ENCODE data around the gene HMGN3.

HMGN3 gene

DNA sequence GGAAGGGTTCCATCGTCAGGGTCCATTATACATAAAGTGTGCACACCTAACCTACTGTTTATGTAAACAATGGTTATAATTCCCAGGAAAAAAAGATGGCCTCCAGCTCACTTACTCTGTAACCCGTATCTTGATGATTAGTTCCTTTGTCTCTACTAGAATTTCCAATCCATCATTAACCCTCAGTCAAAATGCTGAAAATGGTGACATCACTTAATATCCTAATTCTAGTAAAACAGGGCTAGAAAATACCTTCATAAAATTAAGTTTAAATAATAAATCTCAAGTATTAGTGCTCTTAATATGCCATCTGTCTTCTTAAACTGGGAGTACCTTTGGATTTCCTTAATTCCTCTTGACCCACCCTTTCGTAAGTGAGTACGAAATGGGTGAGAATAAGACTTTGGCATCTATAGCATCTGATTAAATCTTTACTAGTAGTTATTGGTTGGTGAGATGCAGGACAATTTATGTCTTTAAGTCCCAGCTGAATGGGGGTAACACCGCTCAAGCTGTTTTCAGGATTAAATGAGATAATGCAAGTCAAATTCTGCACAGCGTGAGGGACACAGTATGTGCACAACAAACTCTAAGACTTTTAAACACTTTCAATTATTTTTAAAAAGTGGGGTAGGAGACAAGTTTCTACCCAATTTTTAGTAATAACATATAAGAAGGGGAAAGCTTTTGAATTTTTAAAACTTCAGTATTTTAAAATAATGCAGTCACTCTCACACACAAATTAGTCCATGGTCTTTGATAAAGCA, 1.6 kb downstream of the HMGN3 start:
- no peak for DNase-seq

DNA sequence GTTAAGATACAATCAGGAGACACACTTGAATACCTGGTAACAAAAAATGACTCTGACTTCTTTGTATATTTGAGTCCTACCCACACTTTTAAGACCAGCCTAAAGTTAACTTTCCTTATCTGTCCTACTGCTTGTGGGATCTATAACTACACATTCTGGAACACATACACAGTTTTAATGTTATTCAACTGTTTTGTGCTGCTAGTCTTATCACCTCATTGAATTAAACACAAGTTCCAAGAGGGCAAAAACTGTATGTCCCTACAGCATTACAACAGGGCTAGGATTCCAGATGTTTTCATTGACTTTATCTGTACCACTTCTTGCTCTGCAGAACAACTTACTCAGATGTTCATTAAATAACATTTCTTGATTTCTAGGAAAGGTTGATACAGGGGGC, 2.8 kb downstream of the HMGN3 start:
- DNase-seq, result no peak

GRCh38 chr6:79231101-79231500, 3.4 kb downstream of the HMGN3 start:
- no peak for DNase-seq

- DNase-seq, result no peak
Observed at GRCh38 chr6:79230149-79230548, 4.3 kb downstream of the HMGN3 start.

GRCh38 chr6:79227445-79227844, 7.0 kb downstream of the HMGN3 start:
- DNase-seq, result no peak

GRCh38 chr6:79226660-79227059, 7.8 kb downstream of the HMGN3 start:
- DNase-seq, result no peak

DNA sequence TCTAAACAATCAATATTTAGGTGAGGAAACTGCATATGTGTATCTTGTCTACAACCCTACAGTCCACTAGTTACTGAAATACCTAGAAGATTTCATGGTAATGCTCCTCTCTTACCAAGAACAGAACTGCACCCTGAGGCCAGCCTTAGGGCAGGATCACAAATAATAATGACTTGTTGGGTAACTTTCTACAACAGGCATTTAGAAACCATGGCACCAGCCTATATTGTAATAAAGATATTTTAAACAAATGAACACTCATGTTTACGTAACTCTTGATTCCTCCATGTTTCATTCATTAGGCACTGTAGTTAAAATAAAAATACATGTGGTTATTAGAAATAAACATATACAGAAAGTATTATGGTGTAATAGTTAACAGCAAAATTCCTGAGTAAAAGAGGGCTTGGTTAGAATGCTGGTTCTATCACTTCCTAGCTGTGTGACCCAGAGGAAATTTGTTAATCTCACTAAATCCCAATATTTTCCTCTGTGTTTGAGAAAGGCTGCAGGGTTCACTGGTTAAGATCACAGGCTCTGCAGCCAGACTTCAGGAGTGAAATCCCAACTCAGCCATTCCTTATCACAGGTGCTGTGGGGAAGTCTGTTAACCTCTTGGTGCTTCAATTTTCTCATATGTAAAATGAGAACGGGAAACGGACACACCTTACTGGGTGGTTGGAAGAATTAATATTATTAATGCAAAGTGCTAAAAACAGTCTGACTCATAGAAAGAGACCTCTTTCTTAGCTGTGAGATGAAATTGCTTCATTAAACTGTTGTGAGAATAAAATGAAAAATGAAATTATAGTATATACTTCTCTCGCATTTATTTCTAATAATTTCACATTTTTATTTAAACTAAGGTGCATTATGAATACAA, 8.5 kb downstream of the HMGN3 start:
- DNase-seq, result no peak

GRCh38 chr6:79223611-79224404, 10.7 kb downstream of the HMGN3 start:
- no peak for DNase-seq

DNA sequence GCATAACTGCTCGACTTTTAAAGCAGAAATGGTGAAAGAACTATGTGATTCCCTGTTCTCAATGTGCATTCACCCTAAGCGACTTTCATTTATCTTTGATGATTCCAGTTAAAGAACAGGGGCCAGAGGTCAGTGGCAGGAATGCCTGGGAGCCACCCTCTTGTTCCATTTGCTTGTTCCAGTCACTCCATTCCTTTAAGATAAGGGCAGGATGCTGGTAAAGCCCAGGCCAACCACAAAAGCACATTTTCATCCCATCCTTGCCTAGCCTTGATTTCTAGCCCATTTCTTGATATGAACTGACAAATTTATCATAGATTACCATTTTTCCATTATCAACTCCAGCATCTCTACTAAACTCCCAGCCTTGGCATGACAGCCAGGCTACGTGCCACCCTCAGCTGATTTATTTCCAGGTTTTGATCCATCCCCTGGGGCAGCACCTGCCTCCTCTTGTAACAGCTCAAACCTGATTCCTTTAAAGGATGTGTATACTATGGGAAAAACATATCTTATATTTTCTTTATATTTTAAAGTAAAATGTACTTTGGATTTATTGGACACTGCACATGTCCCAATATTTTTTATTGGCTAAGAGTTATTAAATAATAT, 19.2 kb downstream of the HMGN3 start:
- DNase-seq, result no peak

DNA sequence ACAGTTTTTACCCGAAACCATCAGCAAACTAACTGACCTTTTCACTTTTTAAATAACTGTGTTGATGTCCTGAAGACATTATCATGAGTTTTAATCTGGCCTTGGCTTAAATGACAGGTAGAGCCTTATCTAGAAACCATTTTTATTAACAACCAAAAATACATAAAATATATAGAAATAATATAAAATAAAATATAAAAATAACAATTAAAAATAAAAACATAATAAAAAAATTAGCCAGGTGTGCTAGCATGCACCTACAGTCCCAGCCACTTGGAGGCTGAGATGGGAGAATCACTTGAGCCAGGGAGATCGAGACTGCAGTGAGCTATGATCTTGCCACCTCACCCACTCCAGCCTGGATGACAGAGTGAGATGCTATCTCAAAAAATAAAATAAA, 21.6 kb downstream of the HMGN3 start:
- no peak for DNase-seq

DNA sequence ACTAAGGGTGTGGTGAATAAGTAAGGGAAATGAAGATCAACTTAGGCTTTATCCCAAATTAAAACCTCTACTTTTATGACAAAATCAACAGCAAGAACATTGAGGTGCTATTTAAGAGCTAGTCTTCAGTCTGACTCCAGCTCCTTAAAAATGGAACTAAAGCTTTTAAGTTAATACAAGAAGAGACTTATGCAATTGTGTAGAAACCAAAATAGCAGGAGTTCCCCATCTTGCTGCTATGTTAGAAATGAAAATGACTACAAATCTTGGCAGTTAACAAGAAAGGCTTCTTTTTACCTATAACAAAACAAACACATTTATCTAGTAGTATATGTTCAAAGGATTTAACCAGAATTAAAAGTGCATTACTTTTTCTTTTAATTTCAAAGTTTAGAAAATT, 25.7 kb downstream of the HMGN3 start:
- no peak for DNase-seq

DNA sequence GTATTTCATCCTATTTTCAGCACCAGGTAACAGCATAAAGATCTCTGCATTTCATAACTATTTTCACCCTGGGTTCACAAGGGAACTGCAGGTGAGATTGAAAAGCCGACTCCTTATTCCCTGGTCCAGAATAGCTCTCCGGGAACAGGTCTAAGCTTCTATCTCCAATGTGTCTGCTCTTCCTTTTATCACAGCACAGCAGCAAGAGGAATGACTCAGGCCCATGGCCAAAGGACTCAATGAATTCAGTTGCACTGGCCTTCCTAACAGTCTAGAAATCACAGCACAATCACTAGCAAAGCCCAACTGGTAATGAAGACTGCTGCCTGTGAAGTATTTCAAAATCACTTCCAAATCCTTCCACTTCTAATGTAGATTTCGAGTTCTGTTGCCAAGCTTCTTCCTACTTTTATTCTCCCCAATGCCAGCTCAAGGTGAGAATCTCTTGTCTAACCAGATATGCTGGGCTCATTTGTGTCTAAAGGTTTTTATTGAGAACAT, 30.7 kb downstream of the HMGN3 start:
- DNase-seq, result no peak

GRCh38 chr6:79202556-79202955, 31.9 kb downstream of the HMGN3 start:
- DNase-seq, result no peak

GRCh38 chr6:79201983-79202382, 32.5 kb downstream of the HMGN3 start:
- no peak for DNase-seq

- DNase-seq, result no peak
Observed at GRCh38 chr6:79201143-79201542, 33.3 kb downstream of the HMGN3 start.

GRCh38 chr6:79196912-79197311, 37.6 kb downstream of the HMGN3 start:
- DNase-seq, result no peak

- no peak for DNase-seq
Observed at GRCh38 chr6:79193971-79194370, 40.5 kb downstream of the HMGN3 start.

DNA sequence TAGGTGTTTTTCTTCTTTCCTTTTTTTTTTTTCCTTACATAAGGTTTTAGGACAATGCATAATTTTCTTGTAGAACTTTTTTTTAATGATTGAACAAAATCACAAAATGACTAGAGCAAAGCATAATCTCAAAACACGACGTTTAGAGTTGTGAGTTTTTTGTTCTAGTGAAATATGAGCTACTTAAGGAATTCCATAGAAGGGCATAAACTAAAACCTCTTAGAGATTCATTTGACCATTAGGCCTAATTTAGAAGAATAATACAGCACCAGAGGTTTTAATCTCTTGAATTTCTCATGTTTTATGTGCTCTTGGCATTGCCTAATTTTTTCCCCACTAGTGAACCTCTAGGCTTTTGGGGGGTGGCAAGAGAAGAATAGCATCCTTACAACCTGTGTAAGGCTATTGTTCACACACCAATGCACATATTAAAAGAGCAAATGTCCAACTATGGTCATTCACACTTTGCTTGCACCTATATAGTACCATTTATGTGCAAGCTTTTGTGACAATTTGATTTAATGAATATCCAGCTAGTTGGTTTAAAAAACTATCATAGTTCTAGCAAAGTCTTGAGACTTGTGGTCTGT, 44.6 kb downstream of the HMGN3 start:
- no peak for DNase-seq

DNA sequence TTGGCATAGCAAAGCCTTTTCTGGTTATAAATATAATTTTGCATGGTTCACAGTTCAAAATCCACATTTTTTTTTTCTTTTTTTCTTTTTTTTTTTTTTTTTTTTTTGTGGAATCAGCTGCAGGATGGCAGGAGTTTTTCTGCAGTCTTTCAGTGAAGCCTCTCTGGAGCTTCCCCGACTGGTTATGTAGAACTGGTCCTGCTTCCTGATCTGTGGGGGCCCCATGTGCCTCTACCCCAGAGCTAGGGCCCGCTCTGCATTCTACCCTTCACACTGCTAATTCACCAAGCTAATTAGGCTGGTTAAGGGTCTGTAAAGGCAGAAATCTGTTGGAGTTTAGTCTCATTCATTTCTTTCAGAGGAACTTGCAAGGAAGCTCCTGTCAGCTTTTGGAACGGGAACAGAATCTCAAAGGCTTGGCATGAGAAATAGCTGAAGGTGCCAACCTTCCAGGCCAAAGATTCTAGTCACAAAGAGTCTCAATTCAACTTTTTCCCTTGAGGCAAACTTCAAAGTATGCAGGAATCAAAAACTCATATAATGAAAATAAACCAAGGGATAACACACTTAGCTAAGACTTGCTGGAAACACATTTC, 45.5 kb downstream of the HMGN3 start:
- DNase-seq, result no peak

GRCh38 chr6:79188107-79188506, 46.4 kb downstream of the HMGN3 start:
- DNase-seq, result no peak

- DNase-seq, result no peak
Observed at GRCh38 chr6:79186564-79186963, 47.9 kb downstream of the HMGN3 start.

DNA sequence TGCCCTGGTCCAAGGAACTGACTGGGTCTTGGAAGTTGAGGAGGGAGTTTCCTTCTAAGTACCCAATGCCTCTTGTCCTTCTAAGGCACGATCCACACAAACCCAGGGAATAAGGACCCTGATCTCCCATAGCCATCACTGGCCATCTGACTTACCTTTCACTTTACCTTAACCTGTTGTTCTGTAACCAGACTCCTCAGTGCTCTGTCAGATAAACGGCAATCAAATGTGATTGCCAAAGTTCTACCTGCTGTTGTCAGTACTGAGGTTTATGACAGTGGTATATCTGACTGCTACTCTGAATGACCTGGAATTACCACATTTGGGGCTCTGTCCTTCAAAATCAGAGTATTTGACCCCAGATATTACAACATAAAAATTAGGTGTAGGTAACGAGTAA, 49.8 kb downstream of the HMGN3 start:
- no peak for DNase-seq

Measured in stimulated activated naive CD4-positive, alpha-beta T cell (primary cell).